ENCODE measurements around the gene MOV10. TPM values are rescaled to one million over a fixed set of nuclear protein-coding genes. Genes with fewer than 3 reads are reported as not detected.

Gene MOV10
- total RNA-seq, 4 donors from 2014 or later = 75.3 to 161 (median 143) TPM

DNA sequence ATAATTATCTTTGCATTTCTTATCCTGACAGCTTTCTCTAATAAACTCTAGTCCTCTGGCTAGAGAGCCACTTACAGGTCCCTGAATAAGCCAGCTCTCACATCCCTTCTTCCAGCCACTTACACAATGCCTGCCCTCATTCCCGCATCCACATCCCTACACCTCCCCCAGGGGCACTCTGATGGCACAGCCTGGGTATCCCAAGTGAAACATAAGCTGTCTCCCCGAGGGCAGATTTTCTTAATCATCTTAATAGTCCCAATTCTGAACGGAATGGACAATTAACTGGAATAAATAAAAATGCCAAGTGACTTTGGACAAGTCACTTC lies 27.6 kb downstream of the MOV10 start:
- H3K27ac ChIP-seq = peak overlapping the region in 3 of 4 donors; percentile 65 to 100 (median 93)
- H3K4me1 ChIP-seq = peaks cover 16 to 78% (median 24%) of the 10 kb centered on the region in 4 donors
- H3K9me3 ChIP-seq = no peaks in the 10 kb centered on the region
- TF ChIP-seq POLR2A (IDR thresholded peaks at IDR 0.05) = no peak
- TF ChIP-seq, protein P1, sequence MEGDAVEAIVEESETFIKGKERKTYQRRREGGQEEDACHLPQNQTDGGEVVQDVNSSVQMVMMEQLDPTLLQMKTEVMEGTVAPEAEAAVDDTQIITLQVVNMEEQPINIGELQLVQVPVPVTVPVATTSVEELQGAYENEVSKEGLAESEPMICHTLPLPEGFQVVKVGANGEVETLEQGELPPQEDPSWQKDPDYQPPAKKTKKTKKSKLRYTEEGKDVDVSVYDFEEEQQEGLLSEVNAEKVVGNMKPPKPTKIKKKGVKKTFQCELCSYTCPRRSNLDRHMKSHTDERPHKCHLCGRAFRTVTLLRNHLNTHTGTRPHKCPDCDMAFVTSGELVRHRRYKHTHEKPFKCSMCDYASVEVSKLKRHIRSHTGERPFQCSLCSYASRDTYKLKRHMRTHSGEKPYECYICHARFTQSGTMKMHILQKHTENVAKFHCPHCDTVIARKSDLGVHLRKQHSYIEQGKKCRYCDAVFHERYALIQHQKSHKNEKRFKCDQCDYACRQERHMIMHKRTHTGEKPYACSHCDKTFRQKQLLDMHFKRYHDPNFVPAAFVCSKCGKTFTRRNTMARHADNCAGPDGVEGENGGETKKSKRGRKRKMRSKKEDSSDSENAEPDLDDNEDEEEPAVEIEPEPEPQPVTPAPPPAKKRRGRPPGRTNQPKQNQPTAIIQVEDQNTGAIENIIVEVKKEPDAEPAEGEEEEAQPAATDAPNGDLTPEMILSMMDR (IDR thresholded peaks at IDR 0.05) = no peak
- peaks cover 0 to 40% (median 0%) of the 10 kb centered on the region in 3 donors for H3K36me3 ChIP-seq
- DNase-seq = peak in 1 of 3 donors; percentile 40
- no peaks in the 10 kb centered on the region for H3K27me3 ChIP-seq
- no peak overlapping the region for H3K4me3 ChIP-seq

DNA sequence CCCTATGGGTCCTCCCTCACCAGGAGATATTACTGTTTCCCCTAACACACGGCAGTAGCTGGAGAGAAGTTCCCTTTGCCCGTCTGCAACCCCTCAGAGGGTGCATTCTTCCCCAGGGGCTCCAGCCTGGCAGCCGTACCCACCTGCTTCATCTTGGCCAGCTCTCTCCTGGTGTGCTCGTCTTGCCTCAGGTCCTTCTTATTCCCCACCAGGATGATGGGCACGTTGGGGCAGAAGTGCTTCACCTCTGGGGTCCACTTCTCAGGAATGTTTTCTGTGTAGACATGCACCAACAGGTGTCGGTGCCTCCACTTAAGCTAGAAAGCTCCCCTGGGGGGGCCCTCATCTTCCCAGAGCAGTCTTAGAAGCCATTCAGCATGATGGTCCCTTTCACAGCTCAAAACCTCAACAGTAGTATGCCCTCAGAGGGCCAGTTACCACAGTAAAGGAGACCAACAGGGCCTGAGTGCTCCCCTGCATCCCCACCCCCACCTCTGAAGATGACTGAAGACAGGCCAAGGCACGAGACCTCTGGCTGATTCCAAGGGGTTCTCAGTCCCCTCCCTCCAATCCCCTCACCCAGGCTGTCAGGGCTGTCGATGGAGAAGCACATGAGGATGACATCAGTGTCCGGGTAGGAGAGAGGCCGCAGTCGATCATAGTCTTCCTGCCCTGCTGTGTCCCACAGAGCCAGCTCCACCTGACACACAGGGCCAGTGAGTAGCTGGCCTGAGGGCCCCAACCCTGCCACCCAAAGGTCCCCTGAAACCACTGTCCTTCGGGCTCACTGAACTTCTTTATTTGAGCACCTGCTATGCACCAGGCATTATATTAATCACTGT lies 28.2 kb downstream of the MOV10 start:
- H3K36me3 ChIP-seq = peaks cover 0 to 34% (median 0%) of the 10 kb centered on the region in 3 donors
- DNase-seq = peak in 1 of 3 donors; percentile 42
- no peaks in the 10 kb centered on the region for H3K27me3 ChIP-seq
- no peak overlapping the region for H3K4me3 ChIP-seq
- no peaks in the 10 kb centered on the region for H3K9me3 ChIP-seq
- H3K4me1 ChIP-seq = peaks cover 16 to 80% (median 24%) of the 10 kb centered on the region in 4 donors
- TF ChIP-seq, protein P1 (IDR thresholded peaks at IDR 0.05) = no peak
- TF ChIP-seq POLR2A (IDR thresholded peaks at IDR 0.05) = no peak
- H3K27ac ChIP-seq = peak overlapping the region in 3 of 4 donors; percentile 11 to 100 (median 93)

DNA sequence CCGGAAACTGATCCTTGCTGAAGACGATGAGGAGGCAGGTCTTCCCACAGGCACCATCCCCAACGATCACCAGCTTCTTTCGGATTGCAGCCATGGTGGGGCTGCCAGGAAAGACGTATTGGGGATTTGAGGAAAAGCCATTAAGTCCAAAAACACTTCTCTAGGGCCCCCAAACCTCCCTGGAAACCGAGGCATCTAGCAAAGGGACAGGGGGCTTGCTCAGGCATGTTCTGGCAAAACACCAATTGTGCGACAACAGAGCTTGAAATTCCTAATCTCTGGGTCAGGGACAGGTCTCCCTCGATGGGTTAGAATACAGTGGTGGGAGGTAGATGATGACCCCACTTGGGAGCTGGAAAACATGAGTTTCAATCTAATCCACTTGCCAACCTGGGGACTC lies 29.2 kb downstream of the MOV10 start:
- no peaks in the 10 kb centered on the region for H3K9me3 ChIP-seq
- H3K27me3 ChIP-seq = no peaks in the 10 kb centered on the region
- H3K4me1 ChIP-seq = peaks cover 16 to 76% (median 24%) of the 10 kb centered on the region in 4 donors
- no peak for TF ChIP-seq POLR2A (IDR thresholded peaks at IDR 0.05)
- TF ChIP-seq, protein P1 (IDR thresholded peaks at IDR 0.05) = no peak
- DNase-seq = no peak
- peaks cover 0 to 30% (median 0%) of the 10 kb centered on the region in 3 donors for H3K36me3 ChIP-seq
- H3K27ac ChIP-seq = peak overlapping the region in 3 of 4 donors; percentile 92 to 100 (median 93)
- H3K4me3 ChIP-seq = no peak overlapping the region

DNA sequence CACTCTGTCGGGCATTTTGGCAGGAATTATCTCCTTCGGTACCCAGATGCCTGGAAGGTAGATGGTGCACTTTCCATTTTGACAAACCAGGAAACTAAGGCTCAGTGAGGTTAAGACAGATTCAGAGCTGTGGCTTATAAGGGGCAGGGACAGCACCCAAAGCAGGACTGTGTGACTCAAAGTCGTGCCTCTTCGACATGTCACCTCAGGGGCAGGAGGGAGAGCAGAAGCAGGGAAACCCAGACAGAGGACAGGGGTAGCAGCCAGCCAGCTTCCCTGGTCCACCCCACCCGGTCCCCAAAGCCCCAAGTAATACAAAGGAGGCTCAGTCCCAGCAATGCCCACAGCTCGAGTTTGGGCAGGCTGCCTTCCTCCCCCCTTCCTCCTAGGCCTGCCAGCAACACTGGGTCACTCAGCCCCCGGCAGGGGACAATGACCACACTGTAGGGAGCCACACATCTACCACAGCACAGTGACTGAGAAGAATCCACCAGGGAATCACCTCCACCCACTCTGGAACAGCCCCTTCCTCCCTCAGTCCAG lies 30.0 kb downstream of the MOV10 start:
- Histone ChIP-seq H3K4me1 (peaks cover 16 to 68% (median 23%) of the 10 kb centered on the region in 4 donors), H3K36me3 (peaks cover 0 to 30% (median 0%) of the 10 kb centered on the region in 3 donors), H3K27ac (peak overlapping the region; percentile 84 to 100 (median 92)), H3K4me3 (peak overlapping the region in 2 of 4 donors; percentile 77 to 99), H3K27me3 (no peaks in the 10 kb centered on the region), H3K9me3 (no peaks in the 10 kb centered on the region)
- TF ChIP-seq, protein P1 (IDR thresholded peaks at IDR 0.05) = no peak
- no peak for TF ChIP-seq POLR2A (IDR thresholded peaks at IDR 0.05)
- DNase-seq = no peak

DNA sequence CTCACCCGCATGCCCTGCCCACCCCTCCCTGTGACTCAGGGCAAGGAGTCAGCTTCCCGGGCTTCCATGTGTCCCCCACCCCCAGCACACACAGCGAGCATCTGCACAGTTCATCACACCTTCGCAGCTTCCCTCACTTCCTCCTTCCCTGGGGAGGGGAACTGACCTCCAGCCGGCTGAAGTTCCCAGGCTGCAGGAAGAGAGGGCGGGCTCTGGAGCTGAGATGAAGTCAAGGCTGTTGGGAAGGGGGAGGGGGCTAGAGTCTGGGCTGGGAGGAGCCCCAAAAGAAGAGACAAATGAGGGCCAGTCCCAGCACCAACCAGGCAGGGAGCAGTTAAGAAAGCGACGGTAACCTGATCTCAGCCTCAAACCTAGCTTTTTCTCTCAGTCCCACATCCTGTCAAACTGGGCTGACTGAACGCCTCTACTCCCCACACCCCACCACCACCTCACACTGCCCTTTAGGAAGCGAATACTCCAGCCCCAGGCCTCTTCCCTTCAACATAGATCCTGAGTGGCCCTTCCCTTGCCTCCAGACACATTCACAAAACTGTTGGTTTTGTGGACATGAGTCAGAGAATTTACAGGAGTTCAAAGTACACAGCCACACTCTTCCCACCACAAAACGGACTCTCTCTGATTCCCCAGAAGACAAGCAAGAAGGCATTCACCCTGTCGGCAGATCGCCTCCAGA lies 30.6 kb downstream of the MOV10 start:
- Histone ChIP-seq H3K36me3 (peaks cover 0 to 30% (median 0%) of the 10 kb centered on the region in 3 donors), H3K4me3 (peak overlapping the region in 3 of 4 donors; percentile 73 to 99 (median 77)), H3K4me1 (peaks cover 12 to 62% (median 20%) of the 10 kb centered on the region in 4 donors), H3K27me3 (no peaks in the 10 kb centered on the region), H3K9me3 (no peaks in the 10 kb centered on the region), H3K27ac (peak overlapping the region; percentile 84 to 100 (median 92))
- peak; percentile 66 to 89 (median 83) for DNase-seq
- peak; percentile 43 to 74 for TF ChIP-seq POLR2A (IDR thresholded peaks at IDR 0.05)
- TF ChIP-seq, protein P1 (IDR thresholded peaks at IDR 0.05) = no peak
